ENCODE results near the gene LIMK1. TPM values are rescaled to one million over a fixed set of nuclear protein-coding genes. Genes with fewer than 3 reads are reported as not detected.
A peak's percentile ranks its signal among the peaks of the same experiment; 100 is the strongest.

The LIMK1 gene
- total and polyA plus RNA-seq, 7 donors = 12.0 to 95.8 (median 28.7) TPM

DNA sequence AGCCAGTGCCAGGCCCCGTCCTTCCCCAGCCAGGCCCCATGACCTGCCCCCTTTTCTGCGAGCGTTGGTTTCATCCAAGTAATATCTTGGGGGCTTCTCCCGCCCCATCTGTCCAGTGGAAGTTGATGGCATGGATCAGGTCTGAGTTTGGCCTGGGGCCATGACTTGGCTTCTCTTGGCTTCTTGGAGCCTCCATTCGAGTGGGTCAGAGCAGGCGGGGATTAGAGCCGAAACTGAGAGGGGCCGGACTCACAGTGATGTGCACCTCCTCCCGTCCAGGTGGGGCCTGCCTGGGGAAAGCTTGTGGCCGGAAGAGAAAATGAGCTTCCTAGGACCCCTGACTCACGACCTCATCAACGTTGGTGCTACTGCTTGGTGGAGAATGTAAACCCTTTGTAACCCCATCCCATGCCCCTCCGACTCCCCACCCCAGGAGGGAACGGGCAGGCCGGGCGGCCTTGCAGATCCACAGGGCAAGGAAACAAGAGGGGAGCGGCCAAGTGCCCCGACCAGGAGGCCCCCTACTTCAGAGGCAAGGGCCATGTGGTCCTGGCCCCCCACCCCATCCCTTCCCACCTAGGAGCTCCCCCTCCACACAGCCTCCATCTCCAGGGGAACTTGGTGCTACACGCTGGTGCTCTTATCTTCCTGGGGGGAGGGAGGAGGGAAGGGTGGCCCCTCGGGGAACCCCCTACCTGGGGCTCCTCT lies 15.1 kb upstream of the LIMK1 start:
- Histone ChIP-seq H3K27me3 (ENCODE audit: insufficient read depth in 3 of 3, low read length in 2 of 3) (no peaks in the 10 kb centered on the region), H3K36me3 (ENCODE audit: insufficient read depth in 1 of 2, low read depth in 1 of 2) (no peaks in the 10 kb centered on the region), H3K4me3 (no peak overlapping the region), H3K4me1 (no peaks in the 10 kb centered on the region), H3K27ac (no peak overlapping the region), H3K9me3 (no peaks in the 10 kb centered on the region)
- intact Hi-C loops (cut with DNase I) = loop anchor here (2.0 to 5.0 kb wide), 5 partner anchors 104 to 334 kb away; partner anchors contain the start of gene EIF4H (in 1 of the 2)
- DNase-seq (peak in 1 of 2 donors; percentile 49), ATAC-seq (no peak)
- WGBS, 3 donors = 85 to 89% (median 87%) methylated on average over 17 to 20 of the region's 20 CpGs
- TF ChIP-seq, protein P1, sequence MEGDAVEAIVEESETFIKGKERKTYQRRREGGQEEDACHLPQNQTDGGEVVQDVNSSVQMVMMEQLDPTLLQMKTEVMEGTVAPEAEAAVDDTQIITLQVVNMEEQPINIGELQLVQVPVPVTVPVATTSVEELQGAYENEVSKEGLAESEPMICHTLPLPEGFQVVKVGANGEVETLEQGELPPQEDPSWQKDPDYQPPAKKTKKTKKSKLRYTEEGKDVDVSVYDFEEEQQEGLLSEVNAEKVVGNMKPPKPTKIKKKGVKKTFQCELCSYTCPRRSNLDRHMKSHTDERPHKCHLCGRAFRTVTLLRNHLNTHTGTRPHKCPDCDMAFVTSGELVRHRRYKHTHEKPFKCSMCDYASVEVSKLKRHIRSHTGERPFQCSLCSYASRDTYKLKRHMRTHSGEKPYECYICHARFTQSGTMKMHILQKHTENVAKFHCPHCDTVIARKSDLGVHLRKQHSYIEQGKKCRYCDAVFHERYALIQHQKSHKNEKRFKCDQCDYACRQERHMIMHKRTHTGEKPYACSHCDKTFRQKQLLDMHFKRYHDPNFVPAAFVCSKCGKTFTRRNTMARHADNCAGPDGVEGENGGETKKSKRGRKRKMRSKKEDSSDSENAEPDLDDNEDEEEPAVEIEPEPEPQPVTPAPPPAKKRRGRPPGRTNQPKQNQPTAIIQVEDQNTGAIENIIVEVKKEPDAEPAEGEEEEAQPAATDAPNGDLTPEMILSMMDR (IDR thresholded peaks at IDR 0.05) = no peak

DNA sequence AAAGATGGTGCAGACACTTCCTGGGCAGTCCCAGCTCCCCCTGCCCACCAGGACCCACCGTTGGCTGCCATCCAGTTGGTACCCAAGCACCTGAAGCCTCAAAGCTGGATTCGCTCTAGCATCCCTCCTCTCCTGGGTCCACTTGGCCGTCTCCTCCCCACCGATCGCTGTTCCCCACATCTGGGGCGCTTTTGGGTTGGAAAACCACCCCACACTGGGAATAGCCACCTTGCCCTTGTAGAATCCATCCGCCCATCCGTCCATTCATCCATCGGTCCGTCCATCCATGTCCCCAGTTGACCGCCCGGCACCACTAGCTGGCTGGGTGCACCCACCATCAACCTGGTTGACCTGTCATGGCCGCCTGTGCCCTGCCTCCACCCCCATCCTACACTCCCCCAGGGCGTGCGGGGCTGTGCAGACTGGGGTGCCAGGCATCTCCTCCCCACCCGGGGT lies 14.5 kb upstream of the LIMK1 start:
- no peak for ATAC-seq
- peak in 1 of 2 donors; percentile 50 for DNase-seq
- H3K27ac ChIP-seq = no peak overlapping the region
- no peaks in the 10 kb centered on the region for H3K27me3 ChIP-seq (ENCODE audit: insufficient read depth in 3 of 3, low read length in 2 of 3)
- H3K4me1 ChIP-seq = no peaks in the 10 kb centered on the region
- H3K4me3 ChIP-seq = no peak overlapping the region
- WGBS, 3 donors = 85 to 91% (median 88%) methylated on average over 15 to 16 of the region's 16 CpGs
- TF ChIP-seq, protein P1 (IDR thresholded peaks at IDR 0.05) = no peak
- H3K9me3 ChIP-seq = no peaks in the 10 kb centered on the region
- intact Hi-C loops (cut with DNase I) = loop anchor here (2.0 to 5.0 kb wide), 5 partner anchors 103 to 333 kb away; partner anchors contain the start of gene EIF4H (in 1 of the 2)
- no peaks in the 10 kb centered on the region for H3K36me3 ChIP-seq (ENCODE audit: insufficient read depth in 1 of 2, low read depth in 1 of 2)

DNA sequence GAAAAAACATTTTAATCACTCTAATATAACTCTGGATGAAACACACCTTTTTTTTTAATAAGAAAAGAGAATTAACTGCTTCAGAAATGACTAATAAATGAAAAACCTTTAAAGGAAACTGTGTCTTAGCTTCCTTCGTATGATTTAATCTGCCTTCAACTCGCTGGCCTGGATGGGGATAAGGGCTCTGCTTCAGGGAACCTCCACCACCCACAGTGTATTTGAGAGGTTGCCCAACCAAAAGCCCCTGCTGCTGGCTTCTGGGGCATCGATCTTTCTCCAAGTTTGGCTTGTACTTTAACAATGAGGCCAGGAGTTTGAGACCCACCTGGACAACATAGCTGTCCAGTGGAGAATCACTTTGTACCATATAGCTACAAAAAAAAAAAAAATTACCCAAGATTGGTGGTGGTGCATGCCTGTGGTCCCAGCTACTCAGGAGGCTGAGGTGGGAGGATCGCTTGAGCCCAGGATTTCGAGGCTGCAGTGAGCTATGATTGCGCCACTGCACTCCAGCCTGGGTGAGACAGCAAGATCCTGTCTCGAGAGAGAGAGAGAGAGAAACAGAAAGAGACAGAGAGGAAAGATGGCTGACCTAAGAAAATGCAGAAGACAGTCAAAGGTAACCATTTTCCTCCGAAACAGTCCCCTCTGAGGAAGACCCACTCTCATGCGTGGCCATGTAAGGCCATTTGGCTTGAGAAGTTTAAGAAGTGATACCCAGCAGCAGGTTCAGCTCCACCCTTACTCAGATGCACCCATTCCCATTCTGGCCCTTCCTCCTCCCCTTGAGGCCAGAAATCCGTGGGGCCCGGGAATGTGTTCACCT lies 13.6 kb upstream of the LIMK1 start:
- WGBS, 3 donors = 77 to 85% (median 82%) methylated on average over 11 of the region's 11 CpGs
- Histone ChIP-seq H3K9me3 (no peaks in the 10 kb centered on the region), H3K27ac (no peak overlapping the region), H3K4me1 (no peaks in the 10 kb centered on the region), H3K36me3 (ENCODE audit: insufficient read depth in 1 of 2, low read depth in 1 of 2) (no peaks in the 10 kb centered on the region), H3K27me3 (ENCODE audit: insufficient read depth in 3 of 3, low read length in 2 of 3) (no peaks in the 10 kb centered on the region), H3K4me3 (no peak overlapping the region)
- intact Hi-C loops (cut with DNase I) = loop anchor here (2.0 to 5.0 kb wide), 5 partner anchors 102 to 332 kb away; partner anchors contain the start of gene EIF4H (in 1 of the 2)
- ATAC-seq (no peak), DNase-seq (peak in 1 of 2 donors; percentile 43)
- TF ChIP-seq, protein P1 (IDR thresholded peaks at IDR 0.05) = no peak

DNA sequence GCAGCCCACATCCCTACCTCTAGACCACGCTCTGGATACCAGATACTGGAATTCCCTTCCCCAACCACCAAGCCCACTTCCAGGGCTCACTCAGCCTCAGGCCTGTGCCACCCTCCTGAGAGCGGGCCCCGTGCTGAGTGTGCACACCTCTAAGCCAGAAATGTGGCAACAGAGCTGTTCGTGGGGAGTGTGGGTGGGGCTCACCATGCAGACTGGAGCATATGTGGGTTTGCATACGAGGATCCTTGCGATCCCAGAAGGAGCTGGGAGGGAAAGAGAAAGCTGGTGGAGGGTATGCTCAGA lies 13.0 kb upstream of the LIMK1 start:
- no peaks in the 10 kb centered on the region for H3K27me3 ChIP-seq (ENCODE audit: insufficient read depth in 3 of 3, low read length in 2 of 3)
- ATAC-seq (no peak), DNase-seq (no peak)
- no peaks in the 10 kb centered on the region for H3K36me3 ChIP-seq (ENCODE audit: insufficient read depth in 1 of 2, low read depth in 1 of 2)
- no peak overlapping the region for H3K4me3 ChIP-seq
- 73 to 78% (median 74%) methylated on average over 6 of the region's 6 CpGs for WGBS, 3 donors
- TF ChIP-seq, protein P1 (IDR thresholded peaks at IDR 0.05) = no peak
- H3K9me3 ChIP-seq = no peaks in the 10 kb centered on the region
- intact Hi-C loops (cut with DNase I) = no loop called here
- H3K27ac ChIP-seq = no peak overlapping the region
- no peaks in the 10 kb centered on the region for H3K4me1 ChIP-seq

Data from psoas muscle (tissue), 8 donors.